Heart right ventricle (tissue), 16 donors: ENCODE measurements around the gene DISP3. TPM values are rescaled to one million over a fixed set of nuclear protein-coding genes. Genes with fewer than 3 reads are reported as not detected.

Source experiments
- ATAC-seq, 8 donors: fragments of 200-7000 bp; cut with Tn5 transposase; one replicate each; pipeline ENCODE4 v1.9.1; 2020; ENCODE audit warnings: mild to moderate bottlenecking in 8 of 8, moderate library complexity in 8 of 8, moderate number of reproducible peaks in 1 of 8
- DNase-seq, 2 donors: peaks; one replicate each; pipeline ENCODE4 v3.0.0-alpha.2; 2020
- H3K27ac ChIP-seq, 10 donors: fragments of 200-600 bp; sonication (generic) in 2 of 10; one replicate each; pipeline versions ENCODE4 v1.5.0 to v1.8.0; 2020 to 2022; ENCODE audit warnings: mild to moderate bottlenecking in 3 of 10
- H3K27me3 ChIP-seq, 7 donors: fragments of 200-600 bp; one replicate each; pipeline ENCODE4 v1.8.0; 2021 to 2022; ENCODE audit warnings: mild to moderate bottlenecking in 2 of 7
- H3K36me3 ChIP-seq, 9 donors: fragments of 200-600 bp; sonication (generic) in 1 of 9; one replicate each; pipeline versions ENCODE4 v1.5.0 to v1.8.0; 2020 to 2022; ENCODE audit warnings: mild to moderate bottlenecking in 2 of 9
- H3K4me1 ChIP-seq, 9 donors: fragments of 200-600 bp; sonication (generic) in 1 of 9; one replicate each; pipeline versions ENCODE4 v1.5.0 to v1.8.0; 2020 to 2022; ENCODE audit warnings: mild to moderate bottlenecking in 4 of 9
- H3K4me3 ChIP-seq, 10 donors: fragments of 200-600 bp; sonication (generic) in 2 of 10; one replicate each; pipeline versions ENCODE4 v1.5.0 to v1.8.0; 2020 to 2022; ENCODE audit warnings: mild to moderate bottlenecking in 7 of 10, moderate library complexity in 2 of 10
- H3K9me3 ChIP-seq, 11 donors: fragments of 200-600 bp in 10 of 11; sonication (generic) in 2 of 11; one replicate each; pipeline versions ENCODE4 v1.5.0 to v1.8.0; 2013 to 2022; ENCODE audit warnings: mild to moderate bottlenecking in 2 of 11, control low read depth in 1 of 11, moderate library complexity in 1 of 11
- WGBS, 2 donors: extraction: QIAGEN DNeasy Blood & Tissue Kit; methylation state at CpG; one replicate each; pipeline ENCODE4 v1.1.7; 2013; ENCODE audit warnings: inconsistent platforms in 1 of 2; 5-methylcytosine and 5-hydroxymethylcytosine counted together
- intact Hi-C, 10 donors: fragments of 100-400 bp; cut with DNase I; formaldehyde crosslinking; loops; one replicate each; pipeline versions ENCODE4 v1.11.1 to v1.14.2; 2022
- polyA plus RNA-seq, 2 donors: library from polyadenylated mRNA; stranded (reverse); fragments of 200-250 nt; gene quantifications; one replicate each; pipeline ENCODE4 v1.2.3, GENCODE V29; 2013
- total RNA-seq, 10 donors: library from RNA; stranded (reverse); fragmentation: NEBNext Ultra II Directional in 3 of 10; extraction: Animal tissue kit (Norgen Biotek cat#: 25700) in 3 of 10; gene quantifications; one replicate each; pipeline versions ENCODE4 v1.2.1 to v1.2.4, GENCODE V29; 2021 to 2023
- TF ChIP-seq, protein P1 (sequence below), 9 donors: fragments of 200-600 bp; sonication (generic) in 2 of 9; IDR thresholded peaks; one replicate each; pipeline versions ENCODE4 v1.5.0 to v1.8.0; 2021 to 2022; ENCODE audit warnings: antibody characterized with exemption in 9 of 9, mild to moderate bottlenecking in 5 of 9, moderate library complexity in 1 of 9
- donor health status: Arrhythmogenic right ventricular cardiomyopathy.
- donor health status: ischemic (EF 13 %, LVEDD 7.1; RV severe dilation, severe dysfunction).
- donor health status: healthy with polysubstance abuse.
- donor health status: DM: no; HTN: yes; CAD: no.
- donor health status: DM: no; HTN: no; CAD: no.
- donor health status: ischemic (EF 25% LVEDD 6.9; RV normal size, moderate dysfunction).
- donor health status: ischemic (EF 25% LVEDD 5.7; RV mildly dilated, moderate dysfunction).
- donor health status: healthy.
- donor health status: DM: yes; HTN: yes; CAD: no.
- donor health status: Ischemic cardiomyopathy.
- donor health status: ischemic (EF 35%, LVEDD 5.7; RV mildly dilated, moderate dysfunction).
- donor health status: nonischemic (EF 11% LVEDD 7.7; RV severe dilation, severe dysfunction).
- donor health status: DM: yes; HTN: yes; CAD: no.
- donor health status: PGD.
- donor health status: ischemic (EF 29% LVEDD 5.4; RV normal size, mild dysfunction).
- donor health status: nonischemic (EF 23%, LVEDD 6.1; RV moderate dilation, normal function).

Gene DISP3
- total and polyA plus RNA-seq, 12 donors: 0.05 to 0.22 (median 0.13) TPM; not detected in 5

DNA sequence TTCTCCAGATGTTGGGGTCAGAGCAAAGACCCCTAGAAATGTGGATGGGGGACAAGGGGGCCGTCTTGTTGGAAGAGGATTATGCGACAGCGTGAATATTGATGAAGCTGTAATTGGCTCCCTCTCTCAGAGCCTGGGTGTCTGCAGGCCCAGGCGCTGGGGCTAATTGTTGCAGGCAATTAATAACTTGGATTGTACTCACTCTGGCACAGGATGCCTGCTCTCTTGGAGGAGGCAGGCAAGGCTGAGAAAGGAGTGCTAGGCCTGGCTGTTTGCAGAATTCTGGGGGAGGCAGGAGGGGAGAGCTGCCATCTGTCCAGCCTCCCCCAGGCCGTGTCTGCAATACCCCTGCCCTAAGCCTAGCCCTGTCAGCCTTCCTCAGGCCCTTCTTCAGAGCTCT lies 4.1 kb upstream of the DISP3 start:
- Histone ChIP-seq H3K4me1 (peaks cover 0 to 18% (median 14%) of the 10 kb centered on the region in 9 donors), H3K9me3 (no peaks in the 10 kb centered on the region), H3K27me3 (peaks cover 0 to 60% (median 26%) of the 10 kb centered on the region in 7 donors), H3K4me3 (no peak overlapping the region), H3K27ac (no peak overlapping the region), H3K36me3 (no peaks in the 10 kb centered on the region)
- intact Hi-C loops: loop anchor here in 5 of 10 donors (5.0 to 10.0 kb wide), 5 partner anchors 160 to 1262 kb away; no protein-coding TSS in a partner anchor
- TF ChIP-seq, protein P1, sequence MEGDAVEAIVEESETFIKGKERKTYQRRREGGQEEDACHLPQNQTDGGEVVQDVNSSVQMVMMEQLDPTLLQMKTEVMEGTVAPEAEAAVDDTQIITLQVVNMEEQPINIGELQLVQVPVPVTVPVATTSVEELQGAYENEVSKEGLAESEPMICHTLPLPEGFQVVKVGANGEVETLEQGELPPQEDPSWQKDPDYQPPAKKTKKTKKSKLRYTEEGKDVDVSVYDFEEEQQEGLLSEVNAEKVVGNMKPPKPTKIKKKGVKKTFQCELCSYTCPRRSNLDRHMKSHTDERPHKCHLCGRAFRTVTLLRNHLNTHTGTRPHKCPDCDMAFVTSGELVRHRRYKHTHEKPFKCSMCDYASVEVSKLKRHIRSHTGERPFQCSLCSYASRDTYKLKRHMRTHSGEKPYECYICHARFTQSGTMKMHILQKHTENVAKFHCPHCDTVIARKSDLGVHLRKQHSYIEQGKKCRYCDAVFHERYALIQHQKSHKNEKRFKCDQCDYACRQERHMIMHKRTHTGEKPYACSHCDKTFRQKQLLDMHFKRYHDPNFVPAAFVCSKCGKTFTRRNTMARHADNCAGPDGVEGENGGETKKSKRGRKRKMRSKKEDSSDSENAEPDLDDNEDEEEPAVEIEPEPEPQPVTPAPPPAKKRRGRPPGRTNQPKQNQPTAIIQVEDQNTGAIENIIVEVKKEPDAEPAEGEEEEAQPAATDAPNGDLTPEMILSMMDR (IDR thresholded peaks at IDR 0.05): no peak
- WGBS, 2 donors: 73 to 76% methylated on average over 5 of the region's 5 CpGs
- ATAC-seq: no peak
- DNase-seq: no peak

DNA sequence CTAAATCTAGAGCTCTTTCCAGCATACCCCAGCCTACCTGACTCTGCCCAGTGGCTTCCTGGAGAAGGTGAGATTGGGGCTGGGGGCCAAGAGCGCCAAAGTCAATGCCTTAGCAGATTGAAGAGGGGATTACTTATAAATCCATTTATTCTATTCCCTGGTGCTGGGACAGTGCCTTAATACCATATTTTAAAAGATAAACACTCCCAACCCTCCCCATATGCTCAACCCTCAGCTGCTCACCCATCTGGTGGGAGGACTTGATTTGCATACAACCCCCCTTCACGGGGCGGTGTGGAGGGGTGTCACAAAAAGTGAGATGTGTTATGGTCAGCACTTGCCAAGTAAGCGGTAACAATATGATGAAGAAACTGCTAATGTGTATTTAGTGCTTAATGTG lies 3.2 kb upstream of the DISP3 start:
- 74 to 76% methylated on average over 4 of the region's 4 CpGs for WGBS, 2 donors
- no peak overlapping the region for H3K27ac ChIP-seq
- DNase-seq: no peak
- H3K36me3 ChIP-seq: no peaks in the 10 kb centered on the region
- no peak overlapping the region for H3K4me3 ChIP-seq
- TF ChIP-seq, protein P1 (IDR thresholded peaks at IDR 0.05): no peak
- peaks cover 0 to 23% (median 16%) of the 10 kb centered on the region in 9 donors for H3K4me1 ChIP-seq
- H3K27me3 ChIP-seq: peaks cover 0 to 68% (median 34%) of the 10 kb centered on the region in 7 donors
- intact Hi-C loops: loop anchor here in 5 of 10 donors (5.0 to 10.0 kb wide), 5 partner anchors 159 to 1262 kb away; no protein-coding TSS in a partner anchor
- ATAC-seq: no peak
- H3K9me3 ChIP-seq: no peaks in the 10 kb centered on the region

DNA sequence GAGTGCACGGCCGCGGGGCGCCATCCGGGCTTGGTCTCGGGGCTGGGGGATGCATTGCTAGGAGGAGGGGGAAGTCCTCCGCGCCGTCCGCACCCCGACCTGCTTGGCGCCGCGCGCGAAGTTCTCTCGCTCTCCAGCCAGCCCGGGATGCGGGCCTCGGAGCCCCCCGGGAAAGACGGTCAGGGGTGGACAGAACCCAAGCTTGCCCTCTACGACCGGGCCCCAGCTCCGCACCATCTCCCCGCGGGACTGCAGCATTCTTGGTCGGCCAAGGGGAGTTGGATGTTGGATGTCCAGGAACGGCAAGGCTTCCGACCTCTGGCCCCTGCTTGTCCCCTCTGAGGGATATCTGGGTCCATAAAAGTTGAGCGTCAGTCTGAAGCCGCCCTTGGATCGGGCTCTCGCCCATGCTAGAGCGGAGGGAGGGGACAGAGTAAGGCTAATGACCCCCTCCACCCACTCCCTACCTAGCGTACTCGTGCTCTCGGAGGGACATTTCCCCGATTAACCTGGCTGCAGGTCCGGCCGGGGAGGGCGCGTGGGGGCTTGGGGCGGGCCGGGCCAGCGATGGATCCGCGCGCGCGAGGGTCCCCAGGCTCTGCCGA lies 522 bp downstream of the DISP3 start:
- Histone ChIP-seq H3K27me3 (peaks cover 5 to 91% (median 65%) of the 10 kb centered on the region in 7 donors), H3K4me1 (peaks cover 0 to 33% (median 16%) of the 10 kb centered on the region in 9 donors), H3K4me3 (peak overlapping the region; percentile 38 to 63 (median 55)), H3K27ac (no peak overlapping the region), H3K36me3 (no peaks in the 10 kb centered on the region), H3K9me3 (no peaks in the 10 kb centered on the region)
- intact Hi-C loops: loop anchor here in 5 of 10 donors (2.0 to 10.0 kb wide), 6 partner anchors 155 to 1258 kb away; no protein-coding TSS in a partner anchor
- DNase-seq (no peak), ATAC-seq (peak in 2 of 8 donors; percentile 6 to 9)
- WGBS, 2 donors: 0 to 2% methylated on average over 47 to 52 of the region's 52 CpGs
- TF ChIP-seq, protein P1 (IDR thresholded peaks at IDR 0.05): no peak

DNA sequence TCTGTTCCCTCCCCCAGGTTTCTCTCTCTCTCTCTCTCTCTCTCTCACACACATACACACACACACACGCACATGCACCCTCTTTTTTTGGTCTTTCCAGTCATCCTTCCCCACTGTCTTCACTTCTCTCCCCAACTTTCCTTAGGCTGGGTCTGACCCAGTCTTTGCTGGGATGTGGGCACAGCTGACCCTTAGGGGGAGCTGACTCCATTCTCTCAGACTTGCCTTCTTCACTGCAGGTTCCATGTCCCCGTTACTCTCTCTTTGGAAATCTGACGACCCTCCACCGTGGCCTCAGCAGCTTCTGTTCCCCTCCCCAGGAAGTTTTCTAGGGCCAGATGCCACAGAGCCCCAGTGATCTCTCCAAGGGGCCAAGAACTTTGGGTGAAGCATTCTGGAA lies 2.1 kb downstream of the DISP3 start:
- no peak for ATAC-seq
- 30 to 41% methylated on average over 4 of the region's 4 CpGs for WGBS, 2 donors
- no peak for DNase-seq
- H3K36me3 ChIP-seq: no peaks in the 10 kb centered on the region
- H3K27me3 ChIP-seq: peaks cover 5 to 78% (median 60%) of the 10 kb centered on the region in 7 donors
- no peaks in the 10 kb centered on the region for H3K9me3 ChIP-seq
- TF ChIP-seq, protein P1 (IDR thresholded peaks at IDR 0.05): no peak
- peaks cover 0 to 35% (median 16%) of the 10 kb centered on the region in 9 donors for H3K4me1 ChIP-seq
- no peak overlapping the region for H3K4me3 ChIP-seq
- intact Hi-C loops: loop anchor here in 2 of 10 donors (10.0 kb wide), 2 partner anchors 144 to 154 kb away; no protein-coding TSS in a partner anchor
- H3K27ac ChIP-seq: no peak overlapping the region
